ENCODE results near the gene CALN1.
"Not testable (repeated sequence)": the region's sequence is repeated elsewhere in the genome, so short reads cannot be mapped to it uniquely, and the experiment has no call there.

CALN1 gene

GRCh38 chr7:71867626-71868025, 544.5 kb downstream of the CALN1 start:
- no peak for DNase-seq (ENCODE audit: low spot score)

GRCh38 chr7:71865172-71865571, 547.0 kb downstream of the CALN1 start:
- DNase-seq (ENCODE audit: low spot score) = no peak

- no peak for DNase-seq (ENCODE audit: low spot score)
Observed at GRCh38 chr7:71864130-71864529, 548.0 kb downstream of the CALN1 start.

- DNase-seq (ENCODE audit: low spot score) = no peak
Observed at GRCh38 chr7:71860572-71860971, 551.6 kb downstream of the CALN1 start.

GRCh38 chr7:71857338-71857737, 554.8 kb downstream of the CALN1 start:
- DNase-seq (ENCODE audit: low spot score) = no peak

- no peak for DNase-seq (ENCODE audit: low spot score)
Observed at GRCh38 chr7:71854546-71855397, 557.4 kb downstream of the CALN1 start.

GRCh38 chr7:71851776-71852498, 560.2 kb downstream of the CALN1 start:
- no peak for DNase-seq (ENCODE audit: low spot score)

- no peak for DNase-seq (ENCODE audit: low spot score)
Observed at GRCh38 chr7:71846160-71846559, 566.0 kb downstream of the CALN1 start.

GRCh38 chr7:71843676-71844075, 568.5 kb downstream of the CALN1 start:
- DNase-seq (ENCODE audit: low spot score) = no peak

GRCh38 chr7:71842786-71843185, 569.4 kb downstream of the CALN1 start:
- no peak for DNase-seq (ENCODE audit: low spot score)

GRCh38 chr7:71842381-71842780, 569.8 kb downstream of the CALN1 start:
- DNase-seq (ENCODE audit: low spot score) = no peak

GRCh38 chr7:71835056-71835455, 577.1 kb downstream of the CALN1 start:
- no peak for DNase-seq (ENCODE audit: low spot score)

- DNase-seq (ENCODE audit: low spot score) = no peak
Observed at GRCh38 chr7:71829515-71829914, 582.6 kb downstream of the CALN1 start.

- DNase-seq (ENCODE audit: low spot score) = no peak
Observed at GRCh38 chr7:71828361-71828760, 583.8 kb downstream of the CALN1 start.

GRCh38 chr7:71826141-71826540, 586.0 kb downstream of the CALN1 start:
- no peak for DNase-seq (ENCODE audit: low spot score)

- DNase-seq (ENCODE audit: low spot score) = no peak
Observed at GRCh38 chr7:71824006-71824760, 588.0 kb downstream of the CALN1 start.

GRCh38 chr7:71822406-71822805, 589.7 kb downstream of the CALN1 start:
- DNase-seq (ENCODE audit: low spot score) = not testable (repeated sequence)

GRCh38 chr7:71817916-71818315, 594.2 kb downstream of the CALN1 start:
- DNase-seq (ENCODE audit: low spot score) = no peak

GRCh38 chr7:71808115-71808514, 604.0 kb downstream of the CALN1 start:
- no peak for DNase-seq (ENCODE audit: low spot score)

GRCh38 chr7:71804256-71804655, 607.9 kb downstream of the CALN1 start:
- DNase-seq (ENCODE audit: low spot score) = no peak

- DNase-seq (ENCODE audit: low spot score) = no peak
Observed at GRCh38 chr7:71801976-71802375, 610.2 kb downstream of the CALN1 start.

- DNase-seq (ENCODE audit: low spot score) = no peak
Observed at GRCh38 chr7:71800321-71800720, 611.8 kb downstream of the CALN1 start.

- DNase-seq (ENCODE audit: low spot score) = no peak
Observed at GRCh38 chr7:71795410-71795809, 616.7 kb downstream of the CALN1 start.
